ENCODE data around the gene KDM5B.

GRCh38 chr1:202798260-202798659 lies 10.0 kb downstream of the KDM5B start:
- no peak for TF ChIP-seq CTCF (IDR thresholded peaks at IDR 0.05)
- no peak for TF ChIP-seq POLR2A (IDR thresholded peaks at IDR 0.05)
- TF ChIP-seq POLR2AphosphoS5 (IDR thresholded peaks at IDR 0.05) = no peak
